Activated naive CD4-positive, alpha-beta T cell treated with anti-CD3 and anti-CD28 coated beads, Interleukin-2, amount 50 U/mL, for 24 hours (primary cell): ENCODE data around the gene NR5A1.

Experiments
- H3K27ac Mint-ChIP-seq: one replicate; pipeline ENCODE4 v1.8.0; 2021; ENCODE audit warnings: mild to moderate bottlenecking, mixed read lengths
- H3K27me3 Mint-ChIP-seq: one replicate; pipeline ENCODE4 v1.8.0; 2021; ENCODE audit warnings: mixed read lengths
- H3K36me3 Mint-ChIP-seq: one replicate; pipeline ENCODE4 v1.8.0; 2021; ENCODE audit warnings: mixed read lengths
- H3K4me1 Mint-ChIP-seq: one replicate; pipeline ENCODE4 v1.8.0; 2021; ENCODE audit warnings: mixed read lengths
- H3K4me3 Mint-ChIP-seq: one replicate; pipeline ENCODE4 v1.8.0; 2021; ENCODE audit warnings: mild to moderate bottlenecking, mixed read lengths
- H3K9me3 Mint-ChIP-seq: one replicate; pipeline ENCODE4 v1.8.0; 2021; ENCODE audit warnings: mixed read lengths

NR5A1 gene

GRCh38 chr9:124506931-124507879 lies at the start of gene NR5A1:
Gene NR5A1, minus strand, starts transcription at chr9:124507399. Its CDS starts 4,004 bp downstream, at chr9:124503395.
- Mint-ChIP-seq H3K9me3 (no peaks in the 10 kb centered on the region), H3K27me3 (peaks cover 7% of the 10 kb centered on the region), H3K4me1 (peaks cover 7% of the 10 kb centered on the region), H3K36me3 (no peaks in the 10 kb centered on the region), H3K4me3 (no peak within 1 kb of the TSS), H3K27ac (no peak within 1 kb of the TSS)

DNA sequence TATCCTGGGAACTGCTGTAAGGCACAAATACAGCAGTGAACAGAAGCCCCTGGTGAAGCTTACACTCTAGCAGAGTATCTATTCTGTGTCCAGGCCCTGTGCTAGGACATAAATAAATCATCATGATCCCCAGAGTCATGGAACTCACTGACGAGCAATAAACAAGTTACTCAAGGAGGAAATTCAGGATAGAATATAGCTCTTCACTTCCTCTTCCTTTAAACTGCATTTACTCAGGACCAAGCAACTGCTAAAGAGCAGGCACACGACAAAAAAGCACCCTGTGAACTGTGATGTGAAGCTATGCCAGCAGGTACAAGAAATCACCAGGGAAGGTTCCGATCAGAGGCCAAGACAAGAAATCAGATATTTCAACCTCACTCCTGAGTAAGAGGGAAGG lies 47.8 kb upstream of the NR5A1 start:
- Mint-ChIP-seq H3K9me3 (no peaks in the 10 kb centered on the region), H3K4me3 (no peak overlapping the region), H3K36me3 (no peaks in the 10 kb centered on the region), H3K27me3 (peaks cover 2% of the 10 kb centered on the region), H3K4me1 (peaks cover under 1% of the 10 kb centered on the region), H3K27ac (no peak overlapping the region)

DNA sequence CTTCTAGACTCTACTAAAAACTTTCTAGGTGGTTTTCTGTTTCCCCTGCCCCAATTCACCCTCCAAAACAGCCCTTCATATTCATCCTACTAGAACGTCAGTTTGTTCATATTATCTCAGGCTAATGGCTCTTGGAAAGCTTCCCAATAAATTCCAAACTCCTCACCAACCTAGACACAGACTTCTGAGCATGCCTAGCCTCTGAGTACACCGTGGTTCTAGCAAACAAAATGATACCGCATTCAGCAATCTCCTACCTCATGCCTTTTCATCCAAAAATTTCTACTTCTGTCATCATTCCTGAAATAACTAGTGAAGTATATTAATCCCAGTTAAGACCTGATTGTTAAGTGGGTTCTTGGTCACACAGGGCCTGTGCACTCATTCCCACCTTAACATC lies 46.5 kb upstream of the NR5A1 start:
- Mint-ChIP-seq H3K4me3 (no peak overlapping the region), H3K27me3 (peaks cover 2% of the 10 kb centered on the region), H3K27ac (no peak overlapping the region), H3K4me1 (peaks cover 10% of the 10 kb centered on the region), H3K36me3 (no peaks in the 10 kb centered on the region), H3K9me3 (no peaks in the 10 kb centered on the region)

DNA sequence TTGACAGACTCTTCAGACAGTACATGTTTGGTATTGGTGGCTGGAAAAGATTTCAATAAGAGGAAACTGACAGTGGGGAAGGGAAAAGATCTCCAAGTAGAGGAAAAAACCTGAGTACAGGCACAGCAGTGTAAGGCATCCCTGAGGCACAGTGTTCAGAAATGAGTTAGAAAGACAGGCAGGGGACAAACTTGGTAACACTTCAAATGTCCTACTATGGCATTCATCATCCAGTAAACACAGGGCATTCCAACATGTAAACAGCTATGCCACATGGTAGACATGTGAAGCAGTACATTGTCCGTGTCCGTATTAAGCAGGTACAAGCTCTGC lies 45.0 kb upstream of the NR5A1 start:
- Mint-ChIP-seq H3K4me3 (no peak overlapping the region), H3K36me3 (no peaks in the 10 kb centered on the region), H3K4me1 (peaks cover 16% of the 10 kb centered on the region), H3K27me3 (peaks cover 2% of the 10 kb centered on the region), H3K27ac (no peak overlapping the region), H3K9me3 (no peaks in the 10 kb centered on the region)

DNA sequence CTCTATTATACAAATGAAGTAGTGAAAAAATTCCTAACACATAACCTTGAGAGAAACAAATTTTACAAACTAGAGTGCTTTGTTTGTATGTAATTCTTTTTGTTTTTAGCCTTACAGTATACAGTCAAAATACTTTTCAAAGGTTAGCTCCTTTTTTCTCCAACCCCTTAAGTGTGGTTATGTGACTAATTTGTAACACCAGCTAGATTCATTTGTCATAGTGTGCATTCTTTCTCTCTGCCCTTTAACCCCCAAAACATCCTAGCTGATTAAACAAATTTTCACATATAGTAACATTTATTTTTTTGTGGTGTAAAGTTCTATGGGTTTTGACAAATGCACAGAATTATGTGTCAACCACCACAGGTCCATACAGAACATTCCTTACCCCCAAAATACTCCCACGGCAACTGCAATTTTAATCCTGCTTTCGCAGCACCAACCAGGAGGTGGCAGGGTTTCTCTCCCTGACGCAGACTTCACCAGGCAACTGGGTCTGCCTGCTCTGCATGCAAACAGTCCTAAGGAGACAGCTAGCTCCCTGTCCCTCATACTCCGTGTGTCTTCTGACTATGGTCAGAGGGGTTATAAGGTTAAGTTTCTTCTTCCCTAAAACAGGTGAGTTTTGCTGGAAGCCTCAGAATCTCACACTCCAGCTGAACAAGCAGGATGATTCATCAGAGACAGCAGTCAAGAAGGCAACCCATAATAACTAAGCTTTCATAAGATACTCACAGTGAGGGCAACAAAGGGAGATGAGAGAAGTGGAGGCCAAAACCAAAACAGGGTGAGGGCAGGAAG lies 44.5 kb upstream of the NR5A1 start:
- Mint-ChIP-seq H3K9me3 (no peaks in the 10 kb centered on the region), H3K4me3 (peak overlapping the region; percentile 11), H3K27ac (no peak overlapping the region), H3K4me1 (peaks cover 16% of the 10 kb centered on the region), H3K27me3 (peaks cover 2% of the 10 kb centered on the region), H3K36me3 (no peaks in the 10 kb centered on the region)

DNA sequence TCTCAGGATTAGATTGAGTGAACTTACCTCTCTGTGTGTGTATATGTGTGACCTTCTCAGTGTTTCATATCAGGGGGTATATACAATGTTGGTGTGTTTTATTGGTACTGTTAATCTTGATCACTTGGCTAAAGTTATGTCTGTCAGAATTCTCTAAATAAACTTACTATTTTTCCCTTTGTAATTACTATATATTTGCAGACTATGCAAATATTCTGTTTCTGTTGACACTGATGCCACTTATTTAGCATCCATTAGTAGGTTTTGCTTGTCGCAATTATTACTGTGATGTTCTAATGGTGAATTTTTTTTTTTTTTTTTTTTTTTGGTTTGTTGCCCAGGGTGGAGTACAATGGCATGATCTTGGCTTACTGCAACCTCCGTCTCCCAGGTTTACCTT lies 42.9 kb upstream of the NR5A1 start:
- Mint-ChIP-seq H3K4me1 (peaks cover 16% of the 10 kb centered on the region), H3K9me3 (no peaks in the 10 kb centered on the region), H3K27ac (no peak overlapping the region), H3K27me3 (no peaks in the 10 kb centered on the region), H3K36me3 (no peaks in the 10 kb centered on the region), H3K4me3 (no peak overlapping the region)

- no peak overlapping the region for H3K4me3 Mint-ChIP-seq
- peaks cover 16% of the 10 kb centered on the region for H3K4me1 Mint-ChIP-seq
- H3K27ac Mint-ChIP-seq, result no peak overlapping the region
- no peaks in the 10 kb centered on the region for H3K36me3 Mint-ChIP-seq
- H3K27me3 Mint-ChIP-seq, result no peaks in the 10 kb centered on the region
- H3K9me3 Mint-ChIP-seq, result no peaks in the 10 kb centered on the region
Observed at GRCh38 chr9:124549016-124549415, 41.8 kb upstream of the NR5A1 start.

DNA sequence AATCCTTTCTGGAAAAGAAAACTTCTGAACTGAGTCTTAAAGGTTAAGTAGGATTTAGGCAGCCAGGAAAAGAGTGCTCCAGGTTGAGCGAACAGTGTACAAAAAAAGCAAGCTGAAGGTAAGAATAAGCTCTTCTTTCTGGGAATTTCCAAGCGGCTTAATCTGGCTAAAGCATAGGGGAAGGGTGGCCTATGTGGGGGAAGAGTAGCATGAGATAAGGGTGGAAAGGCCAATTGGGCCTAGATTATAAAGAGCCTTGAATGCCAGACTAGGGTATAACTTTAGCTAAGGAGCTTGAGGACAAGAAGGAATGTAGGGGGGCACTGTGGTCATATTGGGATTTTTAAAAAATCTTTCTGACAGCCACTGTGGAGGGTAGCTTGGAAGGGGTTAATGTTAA lies 37.3 kb upstream of the NR5A1 start:
- Mint-ChIP-seq H3K9me3 (no peaks in the 10 kb centered on the region), H3K27ac (no peak overlapping the region), H3K27me3 (peaks cover 5% of the 10 kb centered on the region), H3K36me3 (no peaks in the 10 kb centered on the region), H3K4me3 (no peak overlapping the region), H3K4me1 (peaks cover 12% of the 10 kb centered on the region)

GRCh38 chr9:124541824-124542223 lies 34.6 kb upstream of the NR5A1 start:
- no peaks in the 10 kb centered on the region for H3K36me3 Mint-ChIP-seq
- H3K4me1 Mint-ChIP-seq, result no peaks in the 10 kb centered on the region
- peaks cover 5% of the 10 kb centered on the region for H3K27me3 Mint-ChIP-seq
- no peaks in the 10 kb centered on the region for H3K9me3 Mint-ChIP-seq
- no peak overlapping the region for H3K27ac Mint-ChIP-seq
- no peak overlapping the region for H3K4me3 Mint-ChIP-seq

DNA sequence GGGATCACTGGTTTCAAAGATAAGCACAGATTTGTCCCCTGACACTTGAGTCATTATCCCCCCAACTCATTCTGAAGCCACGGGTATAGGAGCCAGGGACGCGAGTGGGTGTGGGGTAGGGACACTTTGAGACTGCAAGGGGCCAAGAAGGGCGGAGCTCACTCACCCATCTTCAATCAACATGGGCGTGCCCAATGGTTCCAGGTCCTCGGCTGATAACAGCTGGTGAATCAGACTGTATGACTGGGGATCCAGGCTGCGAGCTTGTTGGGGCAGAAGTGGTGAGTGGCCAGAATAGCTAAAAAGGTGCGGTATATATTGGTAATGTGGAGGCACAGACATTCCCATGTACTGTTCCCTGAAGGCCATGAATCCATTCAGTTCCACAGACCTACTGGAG lies 30.7 kb upstream of the NR5A1 start:
- Mint-ChIP-seq H3K4me3 (no peak overlapping the region), H3K36me3 (no peaks in the 10 kb centered on the region), H3K27me3 (peaks cover 5% of the 10 kb centered on the region), H3K27ac (no peak overlapping the region), H3K9me3 (no peaks in the 10 kb centered on the region), H3K4me1 (no peaks in the 10 kb centered on the region)

DNA sequence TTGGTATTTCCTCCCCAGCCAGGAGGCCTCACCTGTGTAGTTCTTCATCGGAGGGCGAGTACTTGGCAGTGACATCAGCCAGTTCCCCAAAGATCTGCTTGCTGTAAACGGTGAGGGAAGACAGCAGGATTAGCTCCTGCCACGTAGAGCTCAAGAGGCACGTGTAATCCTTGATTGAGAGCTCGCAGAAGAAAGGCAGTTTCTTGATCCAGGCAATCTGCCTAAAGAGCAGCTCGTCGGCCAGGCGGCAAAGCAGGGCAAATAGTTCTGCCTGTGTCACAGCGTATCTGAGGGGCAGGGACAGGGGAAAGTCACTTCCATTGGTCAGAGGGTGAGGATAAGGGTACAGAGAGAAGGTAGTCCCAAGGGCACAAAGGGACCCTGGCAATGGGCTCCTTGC lies 28.6 kb upstream of the NR5A1 start:
- no peaks in the 10 kb centered on the region for H3K36me3 Mint-ChIP-seq
- H3K27ac Mint-ChIP-seq, result no peak overlapping the region
- H3K4me3 Mint-ChIP-seq, result no peak overlapping the region
- H3K27me3 Mint-ChIP-seq, result peaks cover 1% of the 10 kb centered on the region
- H3K4me1 Mint-ChIP-seq, result no peaks in the 10 kb centered on the region
- no peaks in the 10 kb centered on the region for H3K9me3 Mint-ChIP-seq

GRCh38 chr9:124532897-124533296 lies 25.7 kb upstream of the NR5A1 start:
- peaks cover 1% of the 10 kb centered on the region for H3K27me3 Mint-ChIP-seq
- no peaks in the 10 kb centered on the region for H3K9me3 Mint-ChIP-seq
- no peak overlapping the region for H3K27ac Mint-ChIP-seq
- H3K4me3 Mint-ChIP-seq, result no peak overlapping the region
- no peaks in the 10 kb centered on the region for H3K4me1 Mint-ChIP-seq
- no peaks in the 10 kb centered on the region for H3K36me3 Mint-ChIP-seq

GRCh38 chr9:124531115-124531514 lies 23.9 kb upstream of the NR5A1 start:
- peaks cover 1% of the 10 kb centered on the region for H3K27me3 Mint-ChIP-seq
- no peak overlapping the region for H3K4me3 Mint-ChIP-seq
- no peaks in the 10 kb centered on the region for H3K9me3 Mint-ChIP-seq
- H3K27ac Mint-ChIP-seq, result no peak overlapping the region
- no peaks in the 10 kb centered on the region for H3K36me3 Mint-ChIP-seq
- no peaks in the 10 kb centered on the region for H3K4me1 Mint-ChIP-seq

- Mint-ChIP-seq H3K36me3 (no peaks in the 10 kb centered on the region), H3K27me3 (no peaks in the 10 kb centered on the region), H3K4me3 (no peak overlapping the region), H3K4me1 (no peaks in the 10 kb centered on the region), H3K9me3 (no peaks in the 10 kb centered on the region), H3K27ac (no peak overlapping the region)
Observed at GRCh38 chr9:124530246-124530645, 23.0 kb upstream of the NR5A1 start.

DNA sequence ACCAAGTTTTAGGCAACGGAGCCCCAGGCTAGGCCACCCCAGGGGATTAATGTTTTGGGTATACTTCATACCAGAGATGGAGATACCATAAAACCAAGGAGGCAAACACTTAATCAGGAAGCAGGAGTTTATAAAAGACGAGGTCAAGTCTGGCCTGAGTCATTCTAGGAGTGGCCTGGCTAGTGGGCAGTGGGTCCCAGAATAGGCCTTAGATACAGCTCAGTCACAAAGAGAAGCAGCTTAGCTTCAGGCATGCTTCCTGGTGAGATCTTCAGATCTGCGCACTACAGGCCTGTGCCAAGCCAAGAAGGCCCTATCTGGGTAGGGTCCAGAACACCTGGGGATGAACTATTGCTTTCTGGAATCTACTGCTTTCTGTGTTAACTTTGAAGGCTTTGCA lies 20.6 kb upstream of the NR5A1 start:
- Mint-ChIP-seq H3K36me3 (no peaks in the 10 kb centered on the region), H3K27ac (no peak overlapping the region), H3K4me1 (no peaks in the 10 kb centered on the region), H3K27me3 (no peaks in the 10 kb centered on the region), H3K4me3 (no peak overlapping the region), H3K9me3 (no peaks in the 10 kb centered on the region)

DNA sequence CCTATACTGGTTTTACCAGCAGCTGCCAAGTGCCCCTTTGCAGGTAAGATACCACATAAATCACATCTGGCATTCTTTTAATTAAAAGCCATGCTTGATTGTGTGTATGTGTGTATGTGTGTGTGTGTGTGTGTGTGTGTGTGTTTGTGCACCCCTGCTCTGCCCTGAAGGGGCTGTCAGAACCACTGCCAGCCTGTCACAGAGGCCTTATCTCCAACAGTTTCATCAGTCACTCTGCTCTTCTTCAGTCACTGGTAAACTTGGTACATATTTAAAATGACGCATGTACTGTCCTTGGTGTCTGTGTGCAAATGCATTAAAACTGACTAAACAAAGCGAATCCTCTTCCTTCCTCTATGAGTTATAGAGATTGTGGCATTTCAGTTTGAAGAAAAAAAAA lies 19.0 kb upstream of the NR5A1 start:
- Mint-ChIP-seq H3K9me3 (no peaks in the 10 kb centered on the region), H3K4me3 (no peak overlapping the region), H3K27ac (no peak overlapping the region), H3K4me1 (no peaks in the 10 kb centered on the region), H3K36me3 (no peaks in the 10 kb centered on the region), H3K27me3 (no peaks in the 10 kb centered on the region)
